Fibroblast of lung (primary cell): Measurements from ENCODE around the gene MDN1. TPM values are rescaled to one million over a fixed set of nuclear protein-coding genes. Genes with fewer than 3 reads are reported as not detected.
"Not testable (repeated sequence)": the region's sequence is repeated elsewhere in the genome, so short reads cannot be mapped to it uniquely, and the experiment has no call there.

Source experiments
- DNase-seq, 2 donors: peaks; one replicate each; pipeline versions ENCODE4 v3.0.0 to v3.0.0-alpha.2; 2010; ENCODE audit warnings: low read depth in 2 of 2
- H2AFZ ChIP-seq: 2 replicates; pipeline ENCODE4 v1.5.1; 2012; ENCODE audit warnings: low read length, control low read depth, inconsistent platforms
- H3K27ac ChIP-seq: 2 replicates; pipeline ENCODE4 v1.5.1; 2011; ENCODE audit warnings: low read length, control low read depth; ENCODE audit not compliant: insufficient read depth
- H3K27me3 ChIP-seq: 2 replicates; pipeline ENCODE4 v1.5.1; 2011; ENCODE audit warnings: mild to moderate bottlenecking, low read length; ENCODE audit not compliant: control insufficient read depth, insufficient read depth
- H3K36me3 ChIP-seq: 2 replicates; pipeline ENCODE4 v1.5.1; 2011; ENCODE audit warnings: low read length; ENCODE audit not compliant: control insufficient read depth, insufficient read depth
- H3K4me1 ChIP-seq: 2 replicates; pipeline ENCODE4 v1.5.1; 2011; ENCODE audit warnings: low read length; ENCODE audit not compliant: control insufficient read depth, insufficient read depth; ENCODE audit errors: extremely low read depth
- H3K4me2 ChIP-seq: 2 replicates; pipeline ENCODE4 v1.5.1; 2011; ENCODE audit warnings: low read length, control low read depth; ENCODE audit not compliant: insufficient read depth; ENCODE audit errors: extremely low read depth
- H3K4me3 ChIP-seq, 4 experiments: fragments of 200-600 bp in 1 of 4; sonication (generic) in 1 of 4; replicated peaks in 1 of 4; 2 replicates each; pipeline ENCODE4 v1.5.1; 2011 to 2016; ENCODE audit warnings: low read length in 4 of 4, low read depth in 3 of 4, mild to moderate bottlenecking in 3 of 4, control low read depth in 2 of 4, inconsistent platforms in 1 of 4, mixed read lengths in 1 of 4; ENCODE audit not compliant: insufficient read depth in 1 of 4; ENCODE audit errors: control extremely low read depth in 1 of 4
- H3K79me2 ChIP-seq: 2 replicates; pipeline ENCODE4 v1.5.1; 2012; ENCODE audit warnings: mild to moderate bottlenecking, low read length, inconsistent platforms; ENCODE audit not compliant: control insufficient read depth, insufficient read depth
- H3K9ac ChIP-seq: 2 replicates; pipeline ENCODE4 v1.5.1; 2011; ENCODE audit warnings: mild to moderate bottlenecking, low read length, control low read depth; ENCODE audit not compliant: insufficient read depth
- H3K9me3 ChIP-seq: 2 replicates; pipeline ENCODE4 v1.5.1; 2012; ENCODE audit warnings: low read depth, low read length; ENCODE audit not compliant: control insufficient read depth, insufficient read depth
- H4K20me1 ChIP-seq: 2 replicates; pipeline ENCODE4 v1.5.1; 2011; ENCODE audit warnings: low read length; ENCODE audit not compliant: control insufficient read depth, insufficient read depth; ENCODE audit errors: extremely low read depth
- EZH2 ChIP-seq: IDR thresholded peaks from 2 replicates; pipeline ENCODE4 v1.5.1; 2012; ENCODE audit warnings: low read length, control low read depth, mild to moderate bottlenecking; ENCODE audit errors: missing control alignments
- polyA plus RNA-seq, 2 donors: library from polyadenylated mRNA; depleted of rRNA in 1 of 2; stranded (reverse) in 1 of 2; unstranded in 1 of 2; fragments of >200 nt; gene quantifications; 2 replicates each; pipeline ENCODE4 v1.2.1, GENCODE V29; 2011 to 2012; ENCODE audit warnings: missing spikeins in 1 of 2
- total RNA-seq: library from RNA; depleted of rRNA; stranded (reverse); fragments of >200 nt; gene quantifications from 2 replicates; pipeline ENCODE4 v1.2.1, GENCODE V29; 2014
- TF ChIP-seq, protein P1 (sequence below), 2 donors: IDR thresholded peaks in 1 of 2; conservative IDR thresholded peaks in 1 of 2; 1 replicate in 1 of 2; 2 replicates in 1 of 2; pipeline ENCODE4 v1.5.1; 2011 to 2012; ENCODE audit warnings: low read length in 2 of 2, control low read depth in 1 of 2, inconsistent platforms in 1 of 2, low read depth in 1 of 2, mild to moderate bottlenecking in 1 of 2

Gene MDN1
- total and polyA plus RNA-seq, 2 donors (not counting 1 experiment from before 2014, with no cell fraction given), result 5.9 to 23.5 TPM

DNA sequence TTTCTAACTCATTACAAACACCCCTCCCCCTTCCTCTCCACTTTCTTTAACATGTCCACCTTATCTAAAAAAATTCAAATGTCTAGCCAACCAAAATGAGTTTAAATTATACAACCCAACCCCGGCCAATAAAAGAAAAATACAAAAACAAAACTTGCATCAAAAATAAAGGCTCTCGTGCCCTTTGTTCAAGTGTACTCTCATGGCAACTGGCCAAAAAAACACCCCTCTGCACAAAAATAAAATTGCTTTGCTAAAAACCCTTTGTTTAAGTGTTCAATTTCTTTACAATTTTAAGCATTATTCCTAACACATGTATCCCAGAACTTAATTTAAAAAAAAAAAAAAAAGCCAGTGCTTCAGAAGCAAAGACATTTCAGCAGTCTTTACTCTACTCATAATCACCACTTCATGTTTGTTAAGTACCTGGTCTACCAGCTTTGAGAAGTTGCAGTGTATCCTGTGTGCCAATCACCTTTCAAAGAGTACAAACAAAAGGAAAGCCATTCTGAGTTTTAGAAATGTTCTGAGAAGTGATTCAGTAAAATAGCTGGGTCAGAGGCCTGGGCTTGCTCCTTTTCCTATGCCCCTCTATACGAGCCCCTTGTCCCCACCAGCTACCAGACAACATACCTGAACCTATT lies 87.5 kb downstream of the MDN1 start:
- H3K79me2 ChIP-seq, result no peaks in the 10 kb centered on the region
- no peaks in the 10 kb centered on the region for H3K27me3 ChIP-seq
- H3K4me3 ChIP-seq, result no peak overlapping the region
- DNase-seq, result no peak
- no peaks in the 10 kb centered on the region for H3K9me3 ChIP-seq
- H3K27ac ChIP-seq, result no peak overlapping the region
- H3K4me1 ChIP-seq, result no peaks in the 10 kb centered on the region
- H3K36me3 ChIP-seq, result peaks cover 4% of the 10 kb centered on the region
- no peak overlapping the region for H2AFZ ChIP-seq
- H4K20me1 ChIP-seq, result no peaks in the 10 kb centered on the region
- no peak overlapping the region for H3K9ac ChIP-seq
- TF ChIP-seq, protein P1, sequence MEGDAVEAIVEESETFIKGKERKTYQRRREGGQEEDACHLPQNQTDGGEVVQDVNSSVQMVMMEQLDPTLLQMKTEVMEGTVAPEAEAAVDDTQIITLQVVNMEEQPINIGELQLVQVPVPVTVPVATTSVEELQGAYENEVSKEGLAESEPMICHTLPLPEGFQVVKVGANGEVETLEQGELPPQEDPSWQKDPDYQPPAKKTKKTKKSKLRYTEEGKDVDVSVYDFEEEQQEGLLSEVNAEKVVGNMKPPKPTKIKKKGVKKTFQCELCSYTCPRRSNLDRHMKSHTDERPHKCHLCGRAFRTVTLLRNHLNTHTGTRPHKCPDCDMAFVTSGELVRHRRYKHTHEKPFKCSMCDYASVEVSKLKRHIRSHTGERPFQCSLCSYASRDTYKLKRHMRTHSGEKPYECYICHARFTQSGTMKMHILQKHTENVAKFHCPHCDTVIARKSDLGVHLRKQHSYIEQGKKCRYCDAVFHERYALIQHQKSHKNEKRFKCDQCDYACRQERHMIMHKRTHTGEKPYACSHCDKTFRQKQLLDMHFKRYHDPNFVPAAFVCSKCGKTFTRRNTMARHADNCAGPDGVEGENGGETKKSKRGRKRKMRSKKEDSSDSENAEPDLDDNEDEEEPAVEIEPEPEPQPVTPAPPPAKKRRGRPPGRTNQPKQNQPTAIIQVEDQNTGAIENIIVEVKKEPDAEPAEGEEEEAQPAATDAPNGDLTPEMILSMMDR (conservative IDR thresholded peaks at IDR 0.05 in 1 of 2, IDR thresholded peaks at IDR 0.05 in 1 of 2; ENCODE audit: low read depth in 1 of 2, low read length in 2 of 2), result no peak
- TF ChIP-seq EZH2, result no peak
- H3K4me2 ChIP-seq, result no peak overlapping the region

DNA sequence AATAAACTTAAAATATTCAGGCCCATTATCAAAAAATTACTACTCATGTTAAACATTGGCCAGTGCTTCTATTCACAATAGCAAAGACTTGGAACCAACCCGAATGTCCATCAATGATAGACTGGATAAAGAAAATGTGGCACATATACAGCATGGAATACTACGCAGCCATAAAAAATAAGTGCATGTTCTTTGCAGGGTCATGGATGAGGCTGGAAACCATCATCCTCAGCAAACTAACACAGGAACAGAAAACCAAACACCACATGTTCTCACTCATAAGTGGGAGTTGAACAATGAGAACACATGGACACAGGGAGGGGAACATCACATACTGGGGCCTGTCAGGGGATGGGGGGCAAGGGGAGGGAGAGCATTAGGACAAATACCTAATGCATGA lies 88.3 kb downstream of the MDN1 start:
- H3K9me3 ChIP-seq, H3K4me1 ChIP-seq, H2AFZ ChIP-seq, H3K79me2 ChIP-seq, H3K27ac ChIP-seq, H3K4me3 ChIP-seq, H3K4me2 ChIP-seq, H3K27me3 ChIP-seq, H3K9ac ChIP-seq, H3K36me3 ChIP-seq, H4K20me1 ChIP-seq, DNase-seq: not testable (repeated sequence)

DNA sequence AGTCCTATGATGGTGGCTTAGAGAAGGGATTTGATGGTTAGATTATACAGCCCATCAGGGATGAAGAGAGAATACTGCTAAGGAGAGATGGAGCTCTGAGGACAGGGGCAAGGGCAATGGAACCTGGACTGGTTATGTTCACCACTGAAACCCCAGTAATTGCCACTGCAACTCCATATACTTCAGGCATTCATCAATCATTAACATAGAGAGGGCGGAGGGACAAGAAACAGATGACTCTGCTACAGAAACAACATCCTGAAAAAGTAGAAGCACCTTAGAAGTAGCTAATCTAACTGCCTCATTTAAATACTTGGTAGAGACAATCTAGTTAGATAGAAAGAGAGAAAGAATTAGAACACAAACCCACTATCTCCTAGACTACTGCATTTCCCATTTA lies 89.8 kb downstream of the MDN1 start:
- TF ChIP-seq EZH2, result no peak
- TF ChIP-seq, protein P1 (conservative IDR thresholded peaks at IDR 0.05 in 1 of 2, IDR thresholded peaks at IDR 0.05 in 1 of 2; ENCODE audit: low read depth in 1 of 2, low read length in 2 of 2), result no peak
- H3K4me1 ChIP-seq, result no peaks in the 10 kb centered on the region
- no peak overlapping the region for H3K9ac ChIP-seq
- no peak overlapping the region for H2AFZ ChIP-seq
- H3K36me3 ChIP-seq, result peaks cover 2% of the 10 kb centered on the region
- no peak for DNase-seq
- H3K4me3 ChIP-seq, result no peak overlapping the region
- no peak overlapping the region for H3K4me2 ChIP-seq
- no peak overlapping the region for H3K27ac ChIP-seq
- H3K9me3 ChIP-seq, result no peaks in the 10 kb centered on the region
- no peaks in the 10 kb centered on the region for H3K79me2 ChIP-seq
- no peaks in the 10 kb centered on the region for H4K20me1 ChIP-seq
- no peaks in the 10 kb centered on the region for H3K27me3 ChIP-seq
